Endothelial cell of umbilical vein (primary cell): ENCODE data around the gene WDFY3. TPM values are rescaled to one million over a fixed set of nuclear protein-coding genes. Genes with fewer than 3 reads are reported as not detected.

Source experiments
- BruUV-seq: library from RNA; stranded (reverse); fragments of 400-500 nt; replicated peaks from 2 replicates; lab custom pipeline; 2021; lab: Mats Ljungman, UMichigan
- CTCF ChIA-PET: fragments of 300-600, 350-600 bp; sonication (Branson Sonifier 250); formaldehyde crosslinking; loops from one replicate; lab custom pipeline; 2021; ENCODE audit warnings: antibody characterized with exemption, inconsistent platforms; lab: Charles Lee
- POLR2A ChIA-PET: fragments of 300-600, 350-600 bp; sonication (Branson Sonifier 250); formaldehyde crosslinking; loops from one replicate; lab custom pipeline; 2021; ENCODE audit warnings: antibody characterized with exemption, inconsistent platforms; lab: Charles Lee
- DNase-seq: peaks from one replicate; pipeline ENCODE4 v3.0.0-alpha.2; 2011; ENCODE audit warnings: low read depth, low spot score
- FAIRE-seq: peaks from 2 replicates; lab custom pipeline; 2011; peaks lifted over from hg19 to GRCh38; lab: Jason Lieb, UNC
- H2AFZ ChIP-seq: 2 replicates; pipeline ENCODE4 v1.6.0; 2012; ENCODE audit warnings: low read depth, low read length, control low read depth, inconsistent platforms
- H3K27ac ChIP-seq: 2 replicates; pipeline ENCODE4 v1.5.1; 2011; ENCODE audit warnings: low read depth, mild to moderate bottlenecking, control low read depth, low read length, moderate library complexity; ENCODE audit not compliant: insufficient read depth
- H3K27me3 ChIP-seq, 2 experiments: 2 replicates each; pipeline versions ENCODE4 v1.6.0 to v1.6.1; 2011; ENCODE audit warnings: low read length in 2 of 2, mixed read lengths in 1 of 2; ENCODE audit not compliant: control insufficient read depth in 2 of 2, insufficient read depth in 2 of 2
- H3K36me3 ChIP-seq, 2 experiments: 2 replicates in 1 of 2; 3 replicates in 1 of 2; pipeline ENCODE4 v1.5.1; 2011; ENCODE audit warnings: low read length in 2 of 2, mild to moderate bottlenecking in 1 of 2, moderate library complexity in 1 of 2; ENCODE audit not compliant: control insufficient read depth in 2 of 2, insufficient read depth in 2 of 2; ENCODE audit errors: extremely low read depth in 1 of 2
- H3K4me1 ChIP-seq: 3 replicates; pipeline ENCODE4 v1.5.1; 2011; ENCODE audit warnings: mild to moderate bottlenecking, low read length; ENCODE audit not compliant: control insufficient read depth, insufficient read depth; ENCODE audit errors: extremely low read depth
- H3K4me2 ChIP-seq: 2 replicates; pipeline ENCODE4 v1.6.1; 2011; ENCODE audit warnings: low read length, control low read depth, mixed read lengths; ENCODE audit not compliant: insufficient read depth
- H3K4me3 ChIP-seq, 3 experiments: fragments of 200-600 bp in 1 of 3; sonication (generic), shearing (Covaris generic) in 1 of 3; replicated peaks in 1 of 3; 2 replicates each; pipeline ENCODE4 v1.5.1; 2011 to 2016; ENCODE audit warnings: control low read depth in 3 of 3, low read length in 3 of 3, mild to moderate bottlenecking in 2 of 3, inconsistent platforms in 1 of 3, low read depth in 1 of 3, moderate library complexity in 1 of 3; ENCODE audit not compliant: insufficient read depth in 1 of 3
- H3K79me2 ChIP-seq: 2 replicates; pipeline ENCODE4 v1.6.0; 2012; ENCODE audit warnings: low read length, inconsistent platforms; ENCODE audit not compliant: control insufficient read depth, insufficient read depth
- H3K9ac ChIP-seq: replicated peaks from 2 replicates; pipeline ENCODE3; 2011; ENCODE audit warnings: low read length, control low read depth; ENCODE audit not compliant: insufficient read depth; ENCODE audit errors: extremely low read depth
- H3K9me1 ChIP-seq: replicated peaks from 3 replicates; pipeline ENCODE4 v1.6.0; 2011; ENCODE audit warnings: mild to moderate bottlenecking, low read length; ENCODE audit not compliant: control insufficient read depth, insufficient read depth; ENCODE audit errors: extremely low read depth
- H3K9me3 ChIP-seq: replicated peaks from 2 replicates; pipeline ENCODE4 v1.5.1; 2012; ENCODE audit warnings: low read length, inconsistent platforms; ENCODE audit not compliant: control insufficient read depth, insufficient read depth
- H4K20me1 ChIP-seq: replicated peaks from 2 replicates; pipeline ENCODE3; 2011; ENCODE audit warnings: mild to moderate bottlenecking, low read length; ENCODE audit not compliant: control insufficient read depth, insufficient read depth; ENCODE audit errors: extremely low read depth
- CTCF ChIP-seq, 2 donors: IDR thresholded peaks; 1 replicate in 1 of 2; 2 replicates in 1 of 2; pipeline ENCODE4 v1.5.1; 2011; ENCODE audit warnings: low read length in 2 of 2, mild to moderate bottlenecking in 2 of 2, moderate library complexity in 2 of 2, control low read depth in 1 of 2, inconsistent platforms in 1 of 2, low read depth in 1 of 2; ENCODE audit not compliant: insufficient read depth in 1 of 2; ENCODE audit errors: extremely low read depth in 1 of 2
- EZH2 ChIP-seq: IDR thresholded peaks from 2 replicates; pipeline ENCODE4 v1.6.1; 2012; ENCODE audit warnings: borderline replicate concordance, low read depth, mild to moderate bottlenecking, moderate library complexity, low read length, inconsistent platforms; ENCODE audit not compliant: severe bottlenecking
- FOS ChIP-seq: IDR thresholded peaks from 2 replicates; pipeline ENCODE4 v1.6.1; 2011; ENCODE audit warnings: mild to moderate bottlenecking, low read length, moderate library complexity, borderline replicate concordance; ENCODE audit not compliant: insufficient read depth
- GATA2 ChIP-seq: IDR thresholded peaks from 2 replicates; pipeline ENCODE4 v1.7.0; 2011; ENCODE audit warnings: low read depth, mild to moderate bottlenecking, moderate library complexity, mixed read lengths, low read length; ENCODE audit not compliant: insufficient read length, insufficient read depth
- JUN ChIP-seq: IDR thresholded peaks from 2 replicates; pipeline ENCODE4 v1.6.1; 2011; ENCODE audit warnings: borderline replicate concordance, low read depth; ENCODE audit not compliant: insufficient read length, insufficient read depth
- MAX ChIP-seq: IDR thresholded peaks from 2 replicates; pipeline ENCODE4 v1.6.1; 2011; ENCODE audit not compliant: insufficient read depth, insufficient read length
- MYC ChIP-seq: IDR thresholded peaks from one replicate; pipeline ENCODE4 v1.6.1; 2011; ENCODE audit warnings: mild to moderate bottlenecking, low read depth, low read length
- POLR2A ChIP-seq: IDR thresholded peaks from 2 replicates; pipeline ENCODE4 v1.6.1; 2012; ENCODE audit warnings: low read depth, mild to moderate bottlenecking, control low read depth, low read length
- POLR2AphosphoS5 ChIP-seq: IDR thresholded peaks from 2 replicates; pipeline ENCODE4 v1.6.1; 2012; ENCODE audit warnings: low read depth, mild to moderate bottlenecking, control low read depth, low read length, moderate library complexity; ENCODE audit not compliant: insufficient read depth
- dilution Hi-C: fragments of 300-500 bp; cut with MboI; formaldehyde crosslinking; loops from one replicate; pipeline ENCODE4 v1.15.0; 2019; ENCODE audit warnings: low sequenced_read_pairs; ENCODE audit not compliant: extremely low pct_ligation_motif_present
- intact Hi-C: fragments of 100-400 bp; cut with micrococcal nuclease; formaldehyde crosslinking; loops from one replicate; pipeline ENCODE4 v1.10.0; 2022
- polyA plus RNA-seq, 4 experiments: library from polyadenylated mRNA; depleted of rRNA in 3 of 4; stranded (reverse) in 3 of 4; unstranded in 1 of 4; fragments of >200 nt; gene quantifications; 2 replicates each; pipeline versions ENCODE4 v1.2.1 to v1.2.3, GENCODE V29; 2011 to 2012; ENCODE audit warnings: missing spikeins in 1 of 4
- total RNA-seq: library from RNA; stranded (reverse); gene quantifications from 2 replicates; pipeline ENCODE4 v1.2.3, GENCODE V29; 2021

The WDFY3 gene
- total and polyA plus RNA-seq, 2 donors (not counting 3 experiments of a cell fraction or from before 2014, with no cell fraction given), result 37.0 to 113 TPM

- no TSS peak for BruUV-seq
- H3K4me2 ChIP-seq, result no peak overlapping the region
- no peak overlapping the region for H3K9ac ChIP-seq
- no peak for TF ChIP-seq JUN
- TF ChIP-seq EZH2, result no peak
- no peak for TF ChIP-seq POLR2A
- TF ChIP-seq FOS, result no peak
- TF ChIP-seq POLR2AphosphoS5, result no peak
- TF ChIP-seq MAX, result no peak
- TF ChIP-seq GATA2, result no peak
- no peak for TF ChIP-seq MYC
- no peak for TF ChIP-seq CTCF (IDR thresholded peaks at IDR 0.05; ENCODE audit: extremely low read depth in 1 of 2, insufficient read depth in 1 of 2, low read depth in 1 of 2, low read length in 2 of 2)
- CTCF ChIA-PET, result interaction anchor here (1.1 to 2.5 kb wide), 2 partner anchors 16 to 140 kb away, joined by 3 to 7 read pairs; no protein-coding TSS in a partner anchor
- peaks cover 5% of the 10 kb centered on the region for H3K79me2 ChIP-seq
- DNase-seq, result no peak
- no peaks in the 10 kb centered on the region for H3K4me1 ChIP-seq
- FAIRE-seq, result no peak
- peaks cover 0 to 17% of the 10 kb centered on the region in 2 experiments for H3K36me3 ChIP-seq
- POLR2A ChIA-PET, result no interaction called here
- no peak overlapping the region for H3K4me3 ChIP-seq
- no peaks in the 10 kb centered on the region for H4K20me1 ChIP-seq
- H3K27ac ChIP-seq, result no peak overlapping the region
- intact Hi-C loops (no loop called here), dilution Hi-C loops (no loop called here)
- no peak overlapping the region for H2AFZ ChIP-seq
- no peaks in the 10 kb centered on the region for H3K9me3 ChIP-seq
- H3K9me1 ChIP-seq, result no peaks in the 10 kb centered on the region
- H3K27me3 ChIP-seq, result no peaks in the 10 kb centered on the region
Observed at GRCh38 chr4:84825701-84826341, 140.7 kb downstream of the WDFY3 start.
